ENCODE results near the gene ANKRD42. TPM values are rescaled to one million over a fixed set of nuclear protein-coding genes. Genes with fewer than 3 reads are reported as not detected.

Gene ANKRD42
- 13.0 and 15.5 TPM in 2 replicates for total RNA-seq

DNA sequence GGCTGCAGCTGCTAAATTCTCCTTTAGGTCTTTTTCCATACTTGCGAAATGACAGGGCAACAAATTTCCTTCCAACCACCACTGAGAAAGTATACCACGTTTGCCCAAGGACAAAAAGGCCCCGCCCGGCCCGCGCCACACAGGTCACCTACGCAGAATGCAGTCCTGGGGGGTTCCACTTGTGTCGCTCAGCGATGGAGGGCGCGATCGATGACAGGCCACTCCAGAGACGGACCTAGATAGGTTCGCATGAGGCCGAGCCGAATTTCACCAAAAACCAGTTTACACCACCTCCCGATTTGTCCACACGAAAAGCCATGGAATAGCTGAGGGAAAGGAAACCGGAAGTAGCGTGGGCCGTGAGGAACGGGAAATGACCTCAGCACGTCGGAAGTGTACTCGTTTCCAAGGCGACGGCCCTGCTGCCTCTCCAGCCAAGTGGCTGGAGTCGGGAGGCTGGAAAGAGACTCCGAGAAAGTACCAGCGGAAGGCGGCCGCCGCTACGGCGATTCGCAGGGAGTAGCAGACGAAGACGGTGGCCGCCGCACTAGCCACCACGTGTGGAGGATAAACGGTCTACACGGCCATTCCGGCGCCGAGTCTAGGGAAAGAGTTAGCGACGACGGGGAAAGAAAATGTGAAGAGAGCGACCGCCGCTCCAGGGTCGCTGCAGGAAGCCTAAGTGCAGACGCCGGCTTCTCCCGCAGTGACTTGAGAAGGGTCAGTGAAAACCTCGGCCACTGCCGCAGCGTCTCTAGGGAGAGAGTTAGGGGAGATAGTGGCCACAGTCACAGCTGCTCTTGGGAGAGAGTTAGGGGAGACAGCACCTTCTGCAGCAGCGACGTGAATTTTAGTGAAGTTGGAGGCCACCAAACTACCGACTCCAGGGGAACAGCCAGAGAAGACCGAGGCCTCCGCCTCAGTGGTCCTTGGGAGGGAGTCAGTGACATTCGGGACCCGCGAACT is at the start of gene ANKRD42:
Gene ANKRD42 (plus strand): TSS at position 398 of the 966 bp plus-strand sequence. CDS start 959 bp downstream, outside the sequence.

DNA sequence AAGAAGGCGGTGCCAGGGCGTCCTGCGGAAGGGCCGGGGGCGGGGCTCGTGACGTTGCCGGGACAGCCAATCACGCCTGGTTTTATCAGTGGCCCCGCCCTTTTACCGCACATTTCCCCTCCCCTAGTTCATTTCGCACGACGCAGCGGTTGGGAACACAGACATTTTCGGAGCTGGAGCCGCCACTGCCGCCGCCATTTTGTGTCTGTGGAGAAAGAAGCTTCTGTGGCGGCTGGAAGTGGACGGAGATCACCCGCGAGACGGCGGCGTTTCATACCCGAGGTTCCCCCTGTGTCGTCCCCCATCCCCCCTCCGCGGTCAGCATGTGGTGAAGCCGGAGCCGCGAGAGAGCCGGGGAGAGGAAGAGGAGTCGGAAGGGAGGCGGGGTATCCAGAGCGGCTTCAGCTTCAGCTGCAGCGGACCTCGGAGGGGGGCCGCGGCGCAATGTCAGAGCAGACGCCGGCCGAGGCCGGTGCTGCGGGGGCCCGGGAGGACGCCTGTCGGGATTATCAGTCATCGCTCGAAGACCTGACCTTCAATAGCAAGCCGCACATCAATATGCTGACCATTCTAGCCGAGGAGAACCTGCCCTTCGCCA is 36.4 kb upstream of the ANKRD42 start, which contains the start of gene PCF11:
Gene PCF11 (plus strand): TSS at position 136 of the 598 bp plus-strand sequence. CDS start 309 bp downstream, at position 445.

DNA sequence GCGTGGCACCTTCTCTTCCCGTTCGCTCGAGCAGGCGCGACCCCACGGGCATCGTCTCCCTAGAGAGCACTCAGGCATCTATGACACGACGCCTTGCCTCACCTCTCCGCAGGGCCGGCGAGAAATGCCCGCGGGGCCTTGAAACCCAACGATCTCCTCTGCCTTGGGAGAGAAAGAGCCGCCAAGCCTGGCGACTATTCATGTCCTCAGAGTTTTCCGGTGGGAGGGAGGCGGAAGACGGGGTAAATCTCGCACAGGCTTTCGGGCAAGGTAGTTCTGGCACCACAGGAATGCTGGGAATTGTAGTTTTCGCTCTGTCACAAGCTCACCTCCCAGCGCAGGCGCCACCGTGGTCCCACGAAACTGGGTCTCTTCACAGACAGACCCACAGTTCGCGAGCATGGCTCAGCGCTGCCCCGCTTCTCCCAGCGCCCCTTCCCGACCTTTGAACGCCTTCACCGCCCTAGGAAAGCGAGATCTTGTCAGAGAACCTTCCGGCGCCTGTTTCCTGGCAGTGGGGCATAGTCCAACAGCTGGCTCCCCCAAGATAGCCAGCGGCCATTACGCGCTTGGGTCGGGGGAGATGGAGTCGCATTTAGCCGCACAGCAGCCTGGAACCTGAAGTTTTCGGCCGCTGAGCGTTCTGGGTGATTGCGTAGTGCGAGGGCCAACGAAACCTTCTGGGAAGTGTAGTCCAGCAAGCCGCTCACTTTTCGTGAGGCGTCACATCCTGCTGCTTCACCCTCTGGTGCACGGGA is 92.4 kb downstream of the ANKRD42 start, which contains the start of gene CCDC90B:
Gene CCDC90B (minus strand): TSS at position 597 of the 758 bp plus-strand sequence. CDS start 395 bp downstream, at position 202.

Other genes with a start within 250 kb of the ANKRD42 start
- 10.5 and 17.5 TPM in 2 replicates for gene RAB30, start 121.8 kb upstream of the ANKRD42 start, total RNA-seq
- 31.4 and 38.6 TPM in 2 replicates for gene PCF11, start 36.6 kb upstream of the ANKRD42 start, total RNA-seq
- 65.1 and 78.4 TPM in 2 replicates for gene CCDC90B, start 92.7 kb downstream of the ANKRD42 start, total RNA-seq

All from regular cardiac myocyte (primary cell).